Upper lobe of left lung (tissue), 6 donors: ENCODE data around the gene MRPL52. TPM values are rescaled to one million over a fixed set of nuclear protein-coding genes. Genes with fewer than 3 reads are reported as not detected.

Source experiments
- ATAC-seq, 2 donors: fragments of 200-7000 bp; cut with Tn5 transposase; one replicate each; pipeline ENCODE4 v1.9.1; 2022; ENCODE audit warnings: mild to moderate bottlenecking in 2 of 2, moderate library complexity in 2 of 2; ENCODE audit not compliant: low FRiP score in 2 of 2
- DNase-seq, 2 donors: peaks; one replicate each; pipeline ENCODE4 v3.0.0-alpha.2; 2019 to 2020
- H3K27ac ChIP-seq, 4 donors: fragments of 200-600 bp; sonication (generic); one replicate each; pipeline ENCODE4 v1.5.1; 2016 to 2019
- H3K27me3 ChIP-seq, 4 donors: fragments of 200-600 bp; sonication (generic); one replicate each; pipeline ENCODE4 v1.5.1; 2017 to 2019
- H3K36me3 ChIP-seq, 4 donors: fragments of 200-600 bp; sonication (generic); one replicate each; pipeline ENCODE4 v1.5.1; 2016 to 2019
- H3K4me1 ChIP-seq, 4 donors: fragments of 200-600 bp; sonication (generic); one replicate each; pipeline ENCODE4 v1.5.1; 2018 to 2019
- H3K4me3 ChIP-seq, 4 donors: fragments of 200-600 bp; sonication (generic); one replicate each; pipeline ENCODE4 v1.5.1; 2017 to 2019; ENCODE audit warnings: mild to moderate bottlenecking in 2 of 4, moderate library complexity in 1 of 4
- H3K9me3 ChIP-seq, 4 donors: fragments of 200-600 bp; sonication (generic); one replicate each; pipeline ENCODE4 v1.5.1; 2018 to 2019
- EP300 ChIP-seq, 4 donors: sonication (generic); formaldehyde crosslinking; IDR thresholded peaks; one replicate each; pipeline ENCODE4 v1.5.1; 2017; ENCODE audit warnings: antibody characterized with exemption in 4 of 4, control low read depth in 2 of 4
- POLR2A ChIP-seq, 4 donors: fragments of 450-650 bp; IDR thresholded peaks; one replicate each; pipeline ENCODE4 v1.5.1; 2016 to 2017; ENCODE audit warnings: antibody characterized with exemption in 4 of 4, mild to moderate bottlenecking in 2 of 4
- POLR2AphosphoS5 ChIP-seq, 2 donors: sonication (generic); formaldehyde crosslinking; IDR thresholded peaks; one replicate each; pipeline ENCODE4 v1.5.1; 2017; ENCODE audit warnings: antibody characterized with exemption in 2 of 2
- WGBS, 2 donors: methylation state at CpG; one replicate each; pipeline ENCODE4 v1.1.5; 2017 to 2018; 5-methylcytosine and 5-hydroxymethylcytosine counted together
- total RNA-seq, 6 donors: library from RNA; depleted of rRNA in 4 of 6; stranded (reverse); fragments of >200 nt in 4 of 6; gene quantifications; one replicate each; pipeline versions ENCODE4 v1.1.0 to v1.2.1, GENCODE V29; 2016 to 2021
- TF ChIP-seq, protein P1 (sequence below), 6 experiments: fragments of 450-650 bp in 4 of 6; fragments of 200-600 bp in 2 of 6; sonication (generic) in 2 of 6; IDR thresholded peaks; one replicate each; pipeline ENCODE4 v1.5.1; 2016 to 2019; ENCODE audit warnings: antibody characterized with exemption in 6 of 6
- donor health status: DM: no; HTN: no; CAD: no; lungs with moderate emphysema.
- donor health status: DM: no; HTN: yes; CAD: no; lungs with severe emphysema.

Gene MRPL52
- total RNA-seq, 6 donors from 2014 or later: 9.4 to 88.2 (median 34.1) TPM

- TF ChIP-seq EP300 (IDR thresholded peaks at IDR 0.05) (no peak), POLR2A (IDR thresholded peaks at IDR 0.05) (no peak), POLR2AphosphoS5 (IDR thresholded peaks at IDR 0.05) (no peak)
- TF ChIP-seq, protein P1, sequence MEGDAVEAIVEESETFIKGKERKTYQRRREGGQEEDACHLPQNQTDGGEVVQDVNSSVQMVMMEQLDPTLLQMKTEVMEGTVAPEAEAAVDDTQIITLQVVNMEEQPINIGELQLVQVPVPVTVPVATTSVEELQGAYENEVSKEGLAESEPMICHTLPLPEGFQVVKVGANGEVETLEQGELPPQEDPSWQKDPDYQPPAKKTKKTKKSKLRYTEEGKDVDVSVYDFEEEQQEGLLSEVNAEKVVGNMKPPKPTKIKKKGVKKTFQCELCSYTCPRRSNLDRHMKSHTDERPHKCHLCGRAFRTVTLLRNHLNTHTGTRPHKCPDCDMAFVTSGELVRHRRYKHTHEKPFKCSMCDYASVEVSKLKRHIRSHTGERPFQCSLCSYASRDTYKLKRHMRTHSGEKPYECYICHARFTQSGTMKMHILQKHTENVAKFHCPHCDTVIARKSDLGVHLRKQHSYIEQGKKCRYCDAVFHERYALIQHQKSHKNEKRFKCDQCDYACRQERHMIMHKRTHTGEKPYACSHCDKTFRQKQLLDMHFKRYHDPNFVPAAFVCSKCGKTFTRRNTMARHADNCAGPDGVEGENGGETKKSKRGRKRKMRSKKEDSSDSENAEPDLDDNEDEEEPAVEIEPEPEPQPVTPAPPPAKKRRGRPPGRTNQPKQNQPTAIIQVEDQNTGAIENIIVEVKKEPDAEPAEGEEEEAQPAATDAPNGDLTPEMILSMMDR (IDR thresholded peaks at IDR 0.05): no peak
- 81 to 87% methylated on average over 5 of the region's 5 CpGs for whole genome bisulfite sequencing, 2 donors
- H3K4me3 ChIP-seq: no peak overlapping the region
These were observed 21.1 kb upstream of the MRPL52 start for GRCh38 chr14:22808388-22809209.

DNA sequence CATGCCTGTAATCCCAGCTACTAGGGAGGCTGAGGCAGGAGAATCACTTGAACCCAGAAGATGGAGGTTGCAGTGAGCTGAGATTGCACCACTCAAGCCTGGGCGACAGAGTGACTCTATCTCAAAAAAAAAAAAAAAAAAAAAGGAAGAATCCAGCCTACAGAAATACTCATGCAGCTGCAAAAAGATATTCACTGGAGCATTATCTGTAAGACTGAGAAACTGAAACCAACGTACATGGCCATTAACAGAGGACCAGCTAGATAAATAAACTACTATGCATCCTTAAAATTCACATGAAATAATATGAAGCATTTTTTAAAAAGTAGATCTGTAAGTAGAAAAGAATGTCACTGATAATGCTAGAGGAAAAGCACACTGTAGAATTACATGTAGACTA, 18.0 kb upstream of the MRPL52 start:
- Histone ChIP-seq H3K27me3 (no peaks in the 10 kb centered on the region), H3K27ac (no peak overlapping the region), H3K9me3 (no peaks in the 10 kb centered on the region), H3K36me3 (no peaks in the 10 kb centered on the region), H3K4me3 (peak overlapping the region in 1 of 4 donors; percentile 19), H3K4me1 (peaks cover 5 to 19% (median 16%) of the 10 kb centered on the region in 4 donors)
- DNase-seq: no peak
- WGBS, 2 donors: 43% methylated on average over 2 of the region's 2 CpGs
- peak in 1 of 2 donors; percentile 17 for ATAC-seq
- TF ChIP-seq POLR2AphosphoS5 (IDR thresholded peaks at IDR 0.05): no peak
- TF ChIP-seq EP300 (IDR thresholded peaks at IDR 0.05): no peak
- TF ChIP-seq POLR2A (IDR thresholded peaks at IDR 0.05): no peak
- TF ChIP-seq, protein P1 (IDR thresholded peaks at IDR 0.05): no peak

More at GRCh38 chr14:22808388-22809209, 21.1 kb upstream of the MRPL52 start:
- no peaks in the 10 kb centered on the region for H3K9me3 ChIP-seq
- no peak overlapping the region for H3K27ac ChIP-seq
- DNase-seq (no peak), ATAC-seq (no peak)
- H3K4me1 ChIP-seq: peaks cover 0 to 1% (median 0%) of the 10 kb centered on the region in 4 donors
- H3K27me3 ChIP-seq: no peaks in the 10 kb centered on the region
- no peaks in the 10 kb centered on the region for H3K36me3 ChIP-seq

DNA sequence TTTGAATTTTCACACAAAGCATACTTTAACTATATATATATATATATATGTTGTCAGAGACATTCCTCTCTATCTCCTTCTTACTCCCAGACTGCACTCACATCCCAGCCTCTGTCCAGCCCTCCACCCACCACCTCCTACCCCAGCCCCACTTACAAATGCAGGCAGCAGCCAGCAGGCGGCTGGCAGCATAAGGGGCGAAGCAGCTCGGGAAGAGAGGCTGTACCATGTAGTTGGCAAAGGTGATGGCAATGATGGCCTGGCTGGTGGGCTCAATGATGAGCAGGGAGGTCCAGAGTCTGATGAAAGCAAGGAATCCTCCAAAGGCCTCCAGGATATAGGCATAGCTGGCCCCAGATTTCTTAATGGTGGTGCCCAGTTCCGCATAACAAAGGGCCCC, 16.9 kb upstream of the MRPL52 start:
- no peak for DNase-seq
- H3K4me3 ChIP-seq: peak overlapping the region in 2 of 4 donors; percentile 10 to 44
- H3K9me3 ChIP-seq: no peaks in the 10 kb centered on the region
- H3K36me3 ChIP-seq: no peaks in the 10 kb centered on the region
- H3K4me1 ChIP-seq: peaks cover 8 to 24% (median 21%) of the 10 kb centered on the region in 4 donors
- no peak for ATAC-seq
- TF ChIP-seq EP300 (IDR thresholded peaks at IDR 0.05) (no peak), POLR2A (IDR thresholded peaks at IDR 0.05) (no peak), POLR2AphosphoS5 (IDR thresholded peaks at IDR 0.05) (no peak)
- TF ChIP-seq, protein P1 (IDR thresholded peaks at IDR 0.05): no peak
- 83 to 89% methylated on average over 4 of the region's 4 CpGs for WGBS, 2 donors
- H3K27ac ChIP-seq: no peak overlapping the region
- no peaks in the 10 kb centered on the region for H3K27me3 ChIP-seq

DNA sequence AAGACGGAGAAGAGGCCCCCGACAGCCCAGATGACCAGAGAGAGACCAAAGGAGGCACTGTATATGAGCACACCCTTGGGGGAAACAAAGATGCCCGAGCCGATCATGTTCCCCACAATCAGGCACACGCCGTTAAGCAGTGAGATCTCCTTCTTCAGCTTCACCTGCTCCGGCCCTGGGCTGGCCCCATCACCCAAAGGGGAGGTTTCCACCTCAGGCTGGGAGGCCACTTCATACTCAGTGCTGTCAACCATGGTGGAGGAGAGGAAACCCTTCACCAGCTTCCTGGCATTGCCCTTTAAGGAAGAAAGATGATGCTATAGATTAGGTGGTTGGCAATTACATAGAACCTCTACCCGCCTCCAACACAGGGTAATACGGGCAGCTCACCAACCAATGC, 16.5 kb upstream of the MRPL52 start:
- Histone ChIP-seq H3K4me1 (peaks cover 8 to 28% (median 23%) of the 10 kb centered on the region in 4 donors), H3K4me3 (peak overlapping the region in 2 of 4 donors; percentile 10 to 44), H3K27me3 (no peaks in the 10 kb centered on the region), H3K27ac (no peak overlapping the region), H3K9me3 (no peaks in the 10 kb centered on the region), H3K36me3 (no peaks in the 10 kb centered on the region)
- TF ChIP-seq, protein P1 (IDR thresholded peaks at IDR 0.05): no peak
- no peak for TF ChIP-seq POLR2AphosphoS5 (IDR thresholded peaks at IDR 0.05)
- no peak for TF ChIP-seq EP300 (IDR thresholded peaks at IDR 0.05)
- no peak for TF ChIP-seq POLR2A (IDR thresholded peaks at IDR 0.05)
- no peak for ATAC-seq
- WGBS, 2 donors: 79 to 87% methylated on average over 9 of the region's 9 CpGs
- no peak for DNase-seq
